Cardiac muscle cell (in vitro differentiated cells and primary cell): Measurements from ENCODE around the gene ERMP1. TPM values are rescaled to one million over a fixed set of nuclear protein-coding genes. Genes with fewer than 3 reads are reported as not detected.

Source experiments
- DNase-seq, 2 donors: peaks; one replicate each; pipeline versions ENCODE4 v3.0.0 to v3.0.0-alpha.2; 2010 to 2017; ENCODE audit warnings: low read depth in 1 of 2, low spot score in 1 of 2
- H3K27ac ChIP-seq: fragments of 200-600 bp; sonication (generic); 2 replicates; pipeline ENCODE4 v1.5.1; 2016
- H3K27me3 ChIP-seq: fragments of 200-600 bp; sonication (generic); 2 replicates; pipeline ENCODE4 v1.6.0; 2016; ENCODE audit warnings: control low read depth
- H3K36me3 ChIP-seq: fragments of 200-600 bp; sonication (generic); 2 replicates; pipeline ENCODE4 v1.5.1; 2016; ENCODE audit warnings: control low read depth
- H3K4me1 ChIP-seq: fragments of 200-600 bp; sonication (generic); 2 replicates; pipeline ENCODE4 v1.8.1; 2017; ENCODE audit warnings: low read depth, mild to moderate bottlenecking, mixed run types
- H3K4me3 ChIP-seq: fragments of 200-600 bp; sonication (generic); 2 replicates; pipeline ENCODE4 v1.5.1; 2016; ENCODE audit warnings: mild to moderate bottlenecking
- H3K9me3 ChIP-seq: fragments of 200-600 bp; sonication (generic); 2 replicates; pipeline ENCODE4 v1.5.1; 2017; ENCODE audit warnings: low read depth, mild to moderate bottlenecking, control low read depth
- polyA plus RNA-seq: library from polyadenylated mRNA; unstranded; fragments of >200 nt; fragmentation: Nextera tagmentation; extraction: Ambion mirVana; gene quantifications from 2 replicates; pipeline ENCODE4 v1.2.1, GENCODE V29; 2016
- total RNA-seq: library from RNA; depleted of rRNA; stranded (reverse); fragments of >200 nt; gene quantifications from 2 replicates; pipeline ENCODE4 v1.2.3, GENCODE V29; 2016
- TF ChIP-seq, protein P1 (sequence below): IDR thresholded peaks from 2 replicates; pipeline ENCODE4 v1.5.1; 2012; ENCODE audit warnings: low read depth, mild to moderate bottlenecking, low read length

The ERMP1 gene
- total and polyA plus RNA-seq, 2 experiments from 2014 or later: 18.1 to 31.5 TPM

DNA sequence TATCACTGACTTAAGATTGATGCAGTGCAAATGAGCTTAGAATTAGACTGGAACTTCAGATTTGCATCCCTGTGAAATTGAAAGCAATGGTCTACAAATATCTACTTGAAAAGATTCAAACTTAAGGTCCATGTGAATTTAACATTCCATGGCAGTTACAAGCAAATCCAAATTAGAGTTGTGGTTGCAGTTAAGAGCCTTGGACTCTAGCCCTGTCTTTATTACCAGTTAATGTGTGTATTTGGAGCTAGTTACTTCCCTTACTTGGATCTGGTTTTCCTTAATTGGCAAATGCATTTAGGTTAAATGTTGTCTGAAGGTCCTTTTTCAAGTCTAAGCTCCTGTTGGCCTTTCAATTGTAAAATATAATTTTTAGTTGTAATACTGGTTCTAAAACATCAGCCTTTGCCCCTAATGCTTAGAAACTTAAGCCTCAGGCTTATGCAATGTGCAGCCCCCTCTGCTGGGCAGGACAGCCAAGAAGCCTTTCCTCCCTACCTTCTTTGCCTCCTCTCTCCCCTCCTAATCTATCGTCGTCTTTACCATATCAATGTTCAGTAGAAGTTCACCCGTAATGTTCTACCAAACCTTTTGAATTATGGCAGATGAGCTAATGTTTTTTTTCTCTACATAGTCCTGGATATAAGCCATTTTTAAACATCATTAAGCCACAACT, 59.5 kb downstream of the ERMP1 start:
- DNase-seq: no peak
- TF ChIP-seq, protein P1, sequence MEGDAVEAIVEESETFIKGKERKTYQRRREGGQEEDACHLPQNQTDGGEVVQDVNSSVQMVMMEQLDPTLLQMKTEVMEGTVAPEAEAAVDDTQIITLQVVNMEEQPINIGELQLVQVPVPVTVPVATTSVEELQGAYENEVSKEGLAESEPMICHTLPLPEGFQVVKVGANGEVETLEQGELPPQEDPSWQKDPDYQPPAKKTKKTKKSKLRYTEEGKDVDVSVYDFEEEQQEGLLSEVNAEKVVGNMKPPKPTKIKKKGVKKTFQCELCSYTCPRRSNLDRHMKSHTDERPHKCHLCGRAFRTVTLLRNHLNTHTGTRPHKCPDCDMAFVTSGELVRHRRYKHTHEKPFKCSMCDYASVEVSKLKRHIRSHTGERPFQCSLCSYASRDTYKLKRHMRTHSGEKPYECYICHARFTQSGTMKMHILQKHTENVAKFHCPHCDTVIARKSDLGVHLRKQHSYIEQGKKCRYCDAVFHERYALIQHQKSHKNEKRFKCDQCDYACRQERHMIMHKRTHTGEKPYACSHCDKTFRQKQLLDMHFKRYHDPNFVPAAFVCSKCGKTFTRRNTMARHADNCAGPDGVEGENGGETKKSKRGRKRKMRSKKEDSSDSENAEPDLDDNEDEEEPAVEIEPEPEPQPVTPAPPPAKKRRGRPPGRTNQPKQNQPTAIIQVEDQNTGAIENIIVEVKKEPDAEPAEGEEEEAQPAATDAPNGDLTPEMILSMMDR: peak; percentile 17

DNA sequence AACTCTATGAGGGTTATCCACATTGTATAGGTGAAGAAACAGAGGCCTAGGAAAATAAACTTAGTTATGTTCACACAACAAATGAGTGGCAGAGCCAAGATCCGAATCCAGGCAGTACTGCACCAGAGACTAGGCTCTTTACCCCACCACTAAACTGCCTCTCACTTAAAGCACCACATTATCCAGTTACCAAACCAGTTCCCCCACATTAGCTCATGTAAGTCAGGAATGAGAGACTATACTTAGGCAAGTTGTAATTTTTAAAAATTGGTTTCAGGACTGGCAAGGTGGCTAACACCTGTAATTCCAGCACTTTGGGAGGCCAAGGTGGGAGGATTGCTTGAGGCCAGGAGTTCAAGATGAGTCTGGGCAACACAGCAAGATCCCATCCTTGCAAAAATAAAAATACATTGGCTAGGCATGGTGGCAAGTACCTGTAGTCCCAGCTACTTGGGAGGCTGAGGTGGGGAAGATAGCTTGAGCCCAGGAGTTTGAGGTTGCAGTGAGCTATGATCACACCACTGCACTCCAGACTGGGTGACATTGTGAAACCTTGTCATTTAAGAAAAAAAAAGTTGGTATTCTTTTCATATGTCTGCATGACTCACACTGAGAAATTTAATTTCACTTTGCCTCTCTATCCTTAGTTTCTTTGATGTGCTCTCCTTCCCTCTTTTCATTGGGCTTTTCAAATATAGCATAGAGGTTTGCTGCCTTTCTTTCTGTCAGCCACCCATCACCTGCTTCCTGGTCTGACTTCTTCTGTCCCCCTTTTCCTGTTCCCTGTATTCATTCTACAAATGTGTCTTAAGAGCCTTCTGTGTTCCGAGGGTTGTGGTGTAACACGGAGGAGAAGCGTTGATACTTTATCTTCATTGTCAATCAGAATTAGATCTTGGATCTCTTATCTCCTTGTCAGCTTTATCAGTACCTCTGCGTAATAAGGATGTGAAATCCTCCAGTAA, 64.7 kb downstream of the ERMP1 start:
- Histone ChIP-seq H3K4me3 (no peak overlapping the region), H3K9me3 (no peaks in the 10 kb centered on the region), H3K4me1 (no peaks in the 10 kb centered on the region), H3K27me3 (no peaks in the 10 kb centered on the region), H3K36me3 (peaks cover 78% of the 10 kb centered on the region), H3K27ac (no peak overlapping the region)
- TF ChIP-seq, protein P1: no peak
- no peak for DNase-seq

More for the DNA sequence above, 59.5 kb downstream of the ERMP1 start:
- no peaks in the 10 kb centered on the region for H3K9me3 ChIP-seq
- H3K4me3 ChIP-seq: no peak overlapping the region
- no peak overlapping the region for H3K27ac ChIP-seq
- no peaks in the 10 kb centered on the region for H3K4me1 ChIP-seq
- peaks cover 65% of the 10 kb centered on the region for H3K36me3 ChIP-seq
- H3K27me3 ChIP-seq: no peaks in the 10 kb centered on the region

DNA sequence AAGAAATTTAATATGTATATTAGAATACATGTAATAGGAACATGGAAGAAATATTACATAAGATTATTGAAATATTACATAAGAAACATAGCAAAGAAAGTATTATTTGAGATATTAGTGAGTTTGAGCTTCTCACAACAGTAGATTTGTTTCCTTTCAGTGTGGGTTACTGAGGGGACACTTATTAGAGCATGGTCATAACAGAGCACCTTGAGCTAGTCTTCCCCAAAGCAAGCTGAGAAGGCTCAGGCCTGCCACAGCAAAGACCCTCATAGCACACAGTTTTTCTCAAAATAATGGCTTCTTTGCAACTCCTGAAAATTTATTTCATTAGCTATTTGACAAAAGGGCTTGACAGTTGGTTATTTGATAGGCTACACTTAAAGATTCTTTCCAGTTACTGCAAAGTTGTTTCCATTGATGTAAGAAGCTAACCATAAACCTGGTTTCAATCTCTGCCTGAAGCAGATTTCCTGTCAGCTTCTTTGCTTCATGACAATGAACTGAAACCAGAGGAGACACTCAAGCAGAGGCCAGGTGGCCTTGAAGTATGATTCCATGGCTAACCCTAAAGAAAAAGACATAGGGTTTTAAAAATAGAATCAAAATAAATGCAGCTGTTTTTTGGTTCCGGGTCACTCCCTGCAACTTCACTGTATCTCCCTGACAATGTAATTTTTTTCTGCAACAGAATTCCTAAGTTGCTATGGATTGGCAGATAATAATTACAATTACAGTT, 68.6 kb downstream of the ERMP1 start:
- no peaks in the 10 kb centered on the region for H3K4me1 ChIP-seq
- H3K36me3 ChIP-seq: peaks cover 69% of the 10 kb centered on the region
- DNase-seq: no peak

DNA sequence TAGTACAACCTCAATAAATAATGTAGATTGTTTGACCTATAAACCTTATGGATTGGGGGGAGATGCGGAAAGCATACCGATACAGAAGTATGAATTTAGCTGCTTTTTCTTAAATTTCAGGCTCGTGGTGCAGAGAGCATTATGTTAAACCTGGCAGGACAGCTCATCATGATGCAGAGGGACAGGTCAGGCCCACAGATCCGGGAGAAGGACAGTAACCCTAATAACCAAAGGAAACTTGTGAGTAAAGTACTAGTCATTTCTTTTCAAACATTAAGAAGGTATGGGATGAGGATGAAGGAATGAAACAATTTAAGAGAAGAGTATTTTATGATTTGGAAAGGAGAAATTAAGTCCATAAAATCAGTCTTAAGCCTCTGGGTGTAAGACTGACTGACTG, 70.5 kb downstream of the ERMP1 start:
- Histone ChIP-seq H3K36me3 (peaks cover 57% of the 10 kb centered on the region), H3K4me3 (no peak overlapping the region), H3K9me3 (no peaks in the 10 kb centered on the region), H3K27ac (no peak overlapping the region), H3K27me3 (no peaks in the 10 kb centered on the region), H3K4me1 (no peaks in the 10 kb centered on the region)
- TF ChIP-seq, protein P1: no peak
- DNase-seq: no peak

More for the DNA sequence above, 68.6 kb downstream of the ERMP1 start:
- TF ChIP-seq, protein P1: no peak
- H3K27me3 ChIP-seq: no peaks in the 10 kb centered on the region
- no peak overlapping the region for H3K4me3 ChIP-seq
- H3K9me3 ChIP-seq: no peaks in the 10 kb centered on the region
- no peak overlapping the region for H3K27ac ChIP-seq

DNA sequence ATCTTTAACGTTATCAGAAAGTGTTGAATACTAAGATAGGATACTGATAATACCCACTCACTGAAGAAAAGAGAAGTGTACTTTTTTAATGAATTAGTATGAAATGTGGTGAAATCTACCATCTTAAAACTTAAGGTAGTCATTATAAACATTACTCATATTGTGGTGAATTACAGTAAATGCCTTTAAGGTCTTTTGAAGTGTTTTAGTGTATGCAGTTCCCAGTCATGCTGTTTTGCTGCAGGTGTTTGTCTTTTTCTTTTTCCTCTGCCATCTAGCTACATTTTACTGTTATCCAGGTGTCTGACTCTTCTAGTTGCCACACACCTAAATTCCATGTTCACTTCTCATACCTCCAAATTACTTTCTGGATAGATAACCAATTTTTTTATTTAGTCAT, 72.6 kb downstream of the ERMP1 start:
- no peak overlapping the region for H3K27ac ChIP-seq
- no peak for DNase-seq
- no peaks in the 10 kb centered on the region for H3K4me1 ChIP-seq
- H3K4me3 ChIP-seq: no peak overlapping the region
- TF ChIP-seq, protein P1: no peak
- H3K27me3 ChIP-seq: no peaks in the 10 kb centered on the region
- H3K36me3 ChIP-seq: peaks cover 52% of the 10 kb centered on the region
- no peaks in the 10 kb centered on the region for H3K9me3 ChIP-seq
